Measurements from ENCODE around the gene BCAR1. TPM values are rescaled to one million over a fixed set of nuclear protein-coding genes. Genes with fewer than 3 reads are reported as not detected.

The BCAR1 gene
- total and polyA plus RNA-seq, 10 of the 15 experiments (the other 5 are each of a cell fraction or from before 2014, with no cell fraction given), result 0.13 to 14.1 (median 2.8) TPM; not detected in 1

GRCh38 chr16:75262104-75262799, 10.8 kb upstream of the BCAR1 start:
- H3K9me3 ChIP-seq (replicated peaks; ENCODE audit: control insufficient read depth, insufficient read depth, low read length), result no peaks in the 10 kb centered on the region
- no peaks in the 10 kb centered on the region for H4K20me1 ChIP-seq (ENCODE audit: control insufficient read depth, insufficient read depth)
- no peaks in the 10 kb centered on the region for H3K36me3 ChIP-seq (ENCODE audit: control insufficient read depth in 2 of 2, insufficient read depth in 2 of 2, low read length in 1 of 2)
- WGBS (ENCODE audit: insufficient coverage, insufficient replicate concordance, low lambda C conversion rate, missing lambda C conversion rate), result 87% methylated on average over 14 of the region's 14 CpGs
- no peak overlapping the region for H3K4me2 ChIP-seq (ENCODE audit: control insufficient read depth, insufficient read depth)
- no peak overlapping the region for H3K4me3 ChIP-seq
- in situ Hi-C loops (cut with MboI), result no loop called here
- H3K9ac ChIP-seq (ENCODE audit: control insufficient read depth, insufficient read depth, low read length), result no peak overlapping the region
- H3K79me2 ChIP-seq (ENCODE audit: control insufficient read depth, insufficient read depth, low read length), result peaks cover 9% of the 10 kb centered on the region
- SMC1A ChIA-PET (ENCODE audit: uncharacterized antibody, unreplicated experiment), result no interaction called here
- intact Hi-C loops (cut with micrococcal nuclease; ENCODE audit: unreplicated experiment), result no loop called here
- no peak overlapping the region for H3K27ac ChIP-seq (ENCODE audit: control insufficient read depth, insufficient read depth)
- H3K4me1 ChIP-seq (ENCODE audit: control insufficient read depth, insufficient read depth, low read length), result peaks cover 14% of the 10 kb centered on the region
- DNase-seq (ENCODE audit: low read depth, low spot score), result no peak
- BruUV-seq (replicated peaks), result no TSS peak
- no peaks in the 10 kb centered on the region; a peak in 1 of 4 replicates for H3K27me3 ChIP-seq (replicated peaks in 1 of 2; ENCODE audit: control insufficient read depth in 2 of 2, insufficient read depth in 2 of 2, low read length in 1 of 2)
- POLR2A ChIA-PET, result no interaction called here
- ATAC-seq, result no peak
- CTCF ChIA-PET, result no interaction called here
- H2AFZ ChIP-seq (ENCODE audit: control insufficient read depth, low read depth, low read length), result no peak overlapping the region
- RAD21 ChIA-PET (ENCODE audit: unreplicated experiment), result no interaction called here
- no peak for FAIRE-seq
- no peak for TF ChIP-seq FOXK2 (IDR thresholded peaks at IDR 0.05)
- no peak for TF ChIP-seq POLR2AphosphoS5 (IDR thresholded peaks at IDR 0.05; ENCODE audit: low read length)
- TF ChIP-seq MTA3 (IDR thresholded peaks at IDR 0.05; ENCODE audit: borderline replicate concordance, low read length), result no peak
- no peak for TF ChIP-seq BCLAF1 (IDR thresholded peaks at IDR 0.05)
- no peak for TF ChIP-seq ESRRA (IDR thresholded peaks at IDR 0.05; ENCODE audit: low read length)
- no peak for TF ChIP-seq SMAD1 (IDR thresholded peaks at IDR 0.05; ENCODE audit: low read depth, partially characterized antibody)
- no peak for TF ChIP-seq BACH1 (IDR thresholded peaks at IDR 0.05; ENCODE audit: borderline replicate concordance)
- no peak for TF ChIP-seq TCF12 (IDR thresholded peaks at IDR 0.05; ENCODE audit: low read depth, low read length)
- TF ChIP-seq, protein P1, sequence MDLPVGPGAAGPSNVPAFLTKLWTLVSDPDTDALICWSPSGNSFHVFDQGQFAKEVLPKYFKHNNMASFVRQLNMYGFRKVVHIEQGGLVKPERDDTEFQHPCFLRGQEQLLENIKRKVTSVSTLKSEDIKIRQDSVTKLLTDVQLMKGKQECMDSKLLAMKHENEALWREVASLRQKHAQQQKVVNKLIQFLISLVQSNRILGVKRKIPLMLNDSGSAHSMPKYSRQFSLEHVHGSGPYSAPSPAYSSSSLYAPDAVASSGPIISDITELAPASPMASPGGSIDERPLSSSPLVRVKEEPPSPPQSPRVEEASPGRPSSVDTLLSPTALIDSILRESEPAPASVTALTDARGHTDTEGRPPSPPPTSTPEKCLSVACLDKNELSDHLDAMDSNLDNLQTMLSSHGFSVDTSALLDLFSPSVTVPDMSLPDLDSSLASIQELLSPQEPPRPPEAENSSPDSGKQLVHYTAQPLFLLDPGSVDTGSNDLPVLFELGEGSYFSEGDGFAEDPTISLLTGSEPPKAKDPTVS (IDR thresholded peaks at IDR 0.05; ENCODE audit: low read depth, low read length), result no peak
- no peak for TF ChIP-seq ETV6 (conservative IDR thresholded peaks at IDR 0.05 in 1 of 2, IDR thresholded peaks at IDR 0.05 in 1 of 2; ENCODE audit: borderline replicate concordance in 1 of 2, low read depth in 1 of 2)
- TF ChIP-seq NFYA (IDR thresholded peaks at IDR 0.05; ENCODE audit: borderline replicate concordance, low read depth, low read length), result no peak
- TF ChIP-seq PAX8 (IDR thresholded peaks at IDR 0.05), result no peak
- TF ChIP-seq E2F4 (IDR thresholded peaks at IDR 0.05; ENCODE audit: low read depth, low read length), result no peak
- no peak for TF ChIP-seq MTA2 (IDR thresholded peaks at IDR 0.05; ENCODE audit: low read depth)
- TF ChIP-seq BHLHE40 (IDR thresholded peaks at IDR 0.05; ENCODE audit: borderline replicate concordance in 1 of 2, low read depth in 2 of 2, low read length in 1 of 2), result no peak
